ENCODE measurements around the gene NEB.
"Not testable (repeated sequence)": the region's sequence is repeated elsewhere in the genome, so short reads cannot be mapped to it uniquely, and the experiment has no call there.

Gene NEB

GRCh38 chr2:151757861-151758260 lies 23.6 kb upstream of the NEB start:
- no peak for DNase-seq

GRCh38 chr2:151756820-151757219 lies 22.5 kb upstream of the NEB start:
- no peak for DNase-seq

GRCh38 chr2:151754253-151754897 lies 20.1 kb upstream of the NEB start:
- no peak for DNase-seq

GRCh38 chr2:151753540-151753939 lies 19.3 kb upstream of the NEB start:
- no peak for DNase-seq

GRCh38 chr2:151745261-151745660 lies 11.0 kb upstream of the NEB start:
- not testable (repeated sequence) for DNase-seq

- no peak for DNase-seq
These were observed 3.9 kb downstream of the NEB start for GRCh38 chr2:151730262-151730975.

- no peak for DNase-seq
These were observed 4.4 kb downstream of the NEB start for GRCh38 chr2:151729837-151730236.

GRCh38 chr2:151729415-151729811 lies 4.9 kb downstream of the NEB start:
- no peak for DNase-seq

- no peak for DNase-seq
These were observed 5.4 kb downstream of the NEB start for GRCh38 chr2:151728804-151729414.

- DNase-seq = no peak
These were observed 6.4 kb downstream of the NEB start for GRCh38 chr2:151727593-151728552.

GRCh38 chr2:151721161-151721560 lies 13.1 kb downstream of the NEB start:
- no peak for DNase-seq

- no peak for DNase-seq
These were observed 13.8 kb downstream of the NEB start for GRCh38 chr2:151720521-151720920.

- DNase-seq = no peak
These were observed 15.5 kb downstream of the NEB start for GRCh38 chr2:151718796-151719195.

- no peak for DNase-seq
These were observed 16.0 kb downstream of the NEB start for GRCh38 chr2:151718247-151718646.

- no peak for DNase-seq
These were observed 17.6 kb downstream of the NEB start for GRCh38 chr2:151716721-151717120.

GRCh38 chr2:151713291-151713903 lies 20.9 kb downstream of the NEB start:
- DNase-seq = no peak

- DNase-seq = no peak
These were observed 23.3 kb downstream of the NEB start for GRCh38 chr2:151711025-151711424.

GRCh38 chr2:151708788-151709187 lies 25.5 kb downstream of the NEB start:
- no peak for DNase-seq

- DNase-seq = no peak
These were observed 26.4 kb downstream of the NEB start for GRCh38 chr2:151707857-151708256.

GRCh38 chr2:151704480-151704961 lies 29.8 kb downstream of the NEB start:
- not testable (repeated sequence) for DNase-seq

GRCh38 chr2:151698134-151698533 lies 36.1 kb downstream of the NEB start:
- DNase-seq = not testable (repeated sequence)

- DNase-seq = no peak
These were observed 38.5 kb downstream of the NEB start for GRCh38 chr2:151695778-151696177.

Measured in activated CD4-positive, alpha-beta T cell treated with anti-CD3 and anti-CD28 coated beads for 48 hours (primary cell).